ENCODE results near the gene NUP107.
"Not testable (repeated sequence)": the region's sequence is repeated elsewhere in the genome, so short reads cannot be mapped to it uniquely, and the experiment has no call there.

The NUP107 gene

GRCh38 chr12:68686595-68687521, at the start of gene NUP107:
Gene NUP107 (plus strand): TSS chr12:68686978. CDS start chr12:68687066, 88 bp downstream.
- peak; percentile 96 for DNase-seq (ENCODE audit: low read depth)

- not testable (repeated sequence) for DNase-seq (ENCODE audit: low read depth)
Measured at GRCh38 chr12:68637439-68637838, 49.3 kb upstream of the NUP107 start.

GRCh38 chr12:68638171-68638570, 48.6 kb upstream of the NUP107 start:
- DNase-seq (ENCODE audit: low read depth) = no peak

- DNase-seq (ENCODE audit: low read depth) = no peak
Measured at GRCh38 chr12:68638721-68639395, 47.9 kb upstream of the NUP107 start.

GRCh38 chr12:68639396-68639767, 47.4 kb upstream of the NUP107 start:
- DNase-seq (ENCODE audit: low read depth) = no peak

GRCh38 chr12:68641138-68641537, 45.6 kb upstream of the NUP107 start:
- DNase-seq (ENCODE audit: low read depth) = peak; percentile 13

- no peak for DNase-seq (ENCODE audit: low read depth)
Measured at GRCh38 chr12:68646484-68646883, 40.3 kb upstream of the NUP107 start.

- no peak for DNase-seq (ENCODE audit: low read depth)
Measured at GRCh38 chr12:68647507-68647906, 39.3 kb upstream of the NUP107 start.

- DNase-seq (ENCODE audit: low read depth) = no peak
Measured at GRCh38 chr12:68648179-68648578, 38.6 kb upstream of the NUP107 start.

- no peak for DNase-seq (ENCODE audit: low read depth)
Measured at GRCh38 chr12:68665016-68665569, 21.7 kb upstream of the NUP107 start.

- DNase-seq (ENCODE audit: low read depth) = no peak
Measured at GRCh38 chr12:68667291-68667690, 19.5 kb upstream of the NUP107 start.

GRCh38 chr12:68667896-68668295, 18.9 kb upstream of the NUP107 start:
- DNase-seq (ENCODE audit: low read depth) = no peak

GRCh38 chr12:68671179-68671578, 15.6 kb upstream of the NUP107 start:
- no peak for DNase-seq (ENCODE audit: low read depth)

GRCh38 chr12:68673788-68674187, 13.0 kb upstream of the NUP107 start:
- no peak for DNase-seq (ENCODE audit: low read depth)

- no peak for DNase-seq (ENCODE audit: low read depth)
Measured at GRCh38 chr12:68674376-68674775, 12.4 kb upstream of the NUP107 start.

- DNase-seq (ENCODE audit: low read depth) = no peak
Measured at GRCh38 chr12:68675101-68675842, 11.5 kb upstream of the NUP107 start.

- DNase-seq (ENCODE audit: low read depth) = not testable (repeated sequence)
Measured at GRCh38 chr12:68676854-68677253, 9.9 kb upstream of the NUP107 start.

GRCh38 chr12:68686262-68686594, 550 bp upstream of the NUP107 start:
- no peak for DNase-seq (ENCODE audit: low read depth)

- no peak for DNase-seq (ENCODE audit: low read depth)
Measured at GRCh38 chr12:68695454-68695853, 8.7 kb downstream of the NUP107 start.

GRCh38 chr12:68699486-68699885, 12.7 kb downstream of the NUP107 start:
- no peak for DNase-seq (ENCODE audit: low read depth)

GRCh38 chr12:68727776-68728175, 41.0 kb downstream of the NUP107 start:
- DNase-seq (ENCODE audit: low read depth) = no peak

GRCh38 chr12:68733661-68734071, 46.9 kb downstream of the NUP107 start:
- no peak for DNase-seq (ENCODE audit: low read depth)

All from activated T-helper 9 cell treated with anti-CD3 and anti-CD28 coated beads, Interleukin-2, amount 50 U/mL, for 16 hours (primary cell).